Measurements from ENCODE around the gene ATP2C2.

GRCh38 chr16:84367750-84368307 lies 509 bp upstream of the ATP2C2 start:
- TF ChIP-seq POLR2A (IDR thresholded peaks at IDR 0.05), result no peak
- no peak for TF ChIP-seq CTCF (IDR thresholded peaks at IDR 0.05)
